Measurements from ENCODE around the gene ADGRD2. TPM values are rescaled to one million over a fixed set of nuclear protein-coding genes. Genes with fewer than 3 reads are reported as not detected.

The ADGRD2 gene
- total RNA-seq = 0.21 TPM in 1 of 2 replicates, not detected in the other

GRCh38 chr9:124450241-124450924 lies at the start of gene ADGRD2:
Gene ADGRD2 (plus strand): TSS chr9:124450451. CDS start chr9:124451667, 1,216 bp downstream.

DNA sequence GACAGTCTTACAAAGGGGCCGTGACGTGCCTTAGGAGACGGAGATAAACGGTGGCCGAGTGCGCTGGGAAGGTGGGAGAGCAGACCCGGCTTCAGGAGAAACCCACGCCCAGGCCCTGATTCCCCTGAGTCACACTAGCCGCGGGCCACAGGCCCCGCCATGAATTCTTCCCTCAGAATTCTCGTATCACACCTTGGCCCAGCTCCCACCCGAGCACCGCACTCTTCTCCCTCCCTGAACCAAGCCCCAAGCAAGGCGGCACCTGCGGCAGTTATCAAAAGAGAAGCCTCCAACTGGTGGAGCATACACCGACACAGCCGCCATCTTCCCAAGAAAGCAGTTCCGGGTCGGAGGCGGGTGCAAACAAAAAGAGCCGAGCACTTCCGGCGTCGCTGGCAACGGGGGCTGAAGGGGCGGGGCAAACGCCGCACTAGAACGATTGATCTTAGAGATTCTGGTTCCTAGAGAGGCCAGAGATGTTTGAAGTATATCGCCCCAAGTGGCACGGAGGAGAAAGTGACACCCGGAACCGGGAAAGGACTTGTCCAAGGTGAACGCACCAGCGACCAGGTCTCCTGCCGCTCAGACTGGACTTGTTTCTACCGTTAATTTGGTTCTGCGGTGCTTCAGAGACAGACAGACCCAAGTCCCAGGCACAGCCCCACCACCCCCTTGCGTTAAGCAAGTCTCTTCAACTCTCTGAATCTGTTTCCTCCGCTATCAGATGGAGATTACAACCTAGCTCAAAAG lies 35.0 kb upstream of the ADGRD2 start, which contains the start of gene PSMB7:
Gene PSMB7 (minus strand): TSS at position 341 of the 750 bp plus-strand sequence. CDS start 17 bp downstream, at position 324.

DNA sequence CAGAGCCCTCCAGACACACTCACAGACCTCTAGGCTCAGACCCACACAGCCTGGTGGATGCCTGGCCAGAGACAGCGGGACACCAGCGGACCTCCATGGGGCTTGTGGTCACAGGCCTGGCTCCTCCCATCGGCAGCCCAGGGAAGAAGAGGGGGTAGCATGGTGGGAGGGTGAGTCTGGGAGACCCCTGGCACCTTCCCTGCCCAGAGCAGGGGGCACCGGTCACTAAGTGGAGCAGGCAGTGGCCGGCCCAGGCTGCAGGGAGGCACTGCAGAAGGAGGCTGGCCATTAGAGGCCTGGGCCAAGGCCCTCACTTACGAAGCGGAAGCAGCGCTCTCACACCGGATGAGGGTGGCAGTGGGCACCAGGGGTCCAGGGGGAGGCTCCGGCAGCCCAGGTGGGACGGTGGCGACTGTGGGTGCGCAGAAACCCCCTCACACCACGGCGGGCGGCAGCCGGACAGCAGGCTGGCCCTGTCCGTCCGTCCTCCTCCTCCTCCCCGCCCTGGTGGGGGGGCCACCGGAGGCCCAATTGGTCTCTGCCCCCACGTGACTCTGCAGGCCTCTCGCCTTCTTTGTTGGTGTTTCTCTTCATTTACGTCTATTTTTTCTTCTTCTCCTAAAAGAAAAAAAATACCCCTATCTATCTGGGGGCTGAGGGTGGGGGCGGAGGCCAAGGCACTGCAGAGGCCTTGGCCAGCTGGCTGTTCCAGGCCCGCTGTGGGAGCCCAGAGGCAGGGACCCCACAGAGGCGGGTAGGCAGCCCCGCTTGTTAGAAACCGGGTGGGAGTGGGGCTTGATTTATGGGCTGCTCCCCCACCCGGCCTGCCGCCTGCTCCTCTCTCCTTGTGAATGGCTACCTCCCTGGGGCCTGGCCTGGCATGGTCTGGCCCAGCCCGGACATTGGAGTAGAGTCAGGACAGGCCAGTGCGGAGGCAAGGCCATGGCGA lies 57.0 kb downstream of the ADGRD2 start, which contains the start of gene NR5A1:
Gene NR5A1 (minus strand): TSS at position 469 of the 949 bp plus-strand sequence. CDS start 4,004 bp downstream, outside the sequence.

Other genes with a start within 250 kb of the ADGRD2 start
- 13.2 and 15.9 TPM in 2 replicates for gene NEK6, start 192.5 kb upstream of the ADGRD2 start, total RNA-seq
- 133 and 144 TPM in 2 replicates for gene PSMB7, start 35.0 kb upstream of the ADGRD2 start, total RNA-seq
- 0.21 TPM in 1 of 2 replicates, not detected in the other for gene NR5A1, start 56.9 kb downstream of the ADGRD2 start, total RNA-seq

All from tracheal epithelial cell (primary cell).